Adrenal gland (tissue), 12 donors: ENCODE data around the gene TENM4. TPM values are rescaled to one million over a fixed set of nuclear protein-coding genes. Genes with fewer than 3 reads are reported as not detected.

ENCODE experiments used
- DNase-seq, 7 donors: peaks; one replicate each; pipeline ENCODE4 v3.0.0-alpha.2; 2019 to 2020
- H3K27ac ChIP-seq, 5 donors: fragments of 200-600 bp; sonication (generic) in 4 of 5; 1 replicate in 3 of 5; 2 replicates in 2 of 5; pipeline versions ENCODE4 v1.5.1 to v1.8.0; 2016 to 2020; ENCODE audit warnings: mild to moderate bottlenecking in 1 of 5
- H3K27me3 ChIP-seq: fragments of 200-600 bp; 2 replicates; pipeline ENCODE4 v1.8.0; 2021
- H3K36me3 ChIP-seq, 2 donors: fragments of 200-600 bp; replicated peaks in 1 of 2; 1 replicate in 1 of 2; 2 replicates in 1 of 2; pipeline versions ENCODE4 v1.5.1 to v1.8.0; 2018 to 2022
- H3K4me1 ChIP-seq, 2 donors: fragments of 200-600 bp; replicated peaks in 1 of 2; 1 replicate in 1 of 2; 2 replicates in 1 of 2; pipeline versions ENCODE4 v1.5.1 to v1.8.0; 2018 to 2021
- H3K4me3 ChIP-seq, 4 donors: fragments of 200-600 bp; sonication (generic) in 3 of 4; one replicate each; pipeline ENCODE4 v1.5.1; 2016 to 2018
- H3K9me3 ChIP-seq, 3 donors: fragments of 200-600 bp; sonication (generic) in 1 of 3; replicated peaks in 1 of 3; 1 replicate in 2 of 3; 2 replicates in 1 of 3; pipeline versions ENCODE4 v1.5.1 to v1.8.0; 2016 to 2021
- POLR2A ChIP-seq, 2 donors: fragments of 450-650 bp; IDR thresholded peaks; one replicate each; pipeline ENCODE4 v1.6.1; 2017; ENCODE audit warnings: antibody characterized with exemption in 2 of 2, mild to moderate bottlenecking in 2 of 2, moderate library complexity in 1 of 2
- WGBS, 4 donors: extraction: QIAGEN DNeasy Blood & Tissue Kit in 2 of 4; methylation state at CpG; one replicate each; pipeline versions ENCODE4 v1.1.5 to v1.1.7; 2013 to 2017; 5-methylcytosine and 5-hydroxymethylcytosine counted together
- intact Hi-C, 2 donors: fragments of 100-400 bp; cut with DNase I; formaldehyde crosslinking; loops; one replicate each; pipeline versions ENCODE4 v1.14.1 to v1.15.0; 2022 to 2023
- polyA plus RNA-seq, 3 donors: library from polyadenylated mRNA; stranded (reverse); fragments of 200-250 nt in 2 of 3; fragments of 350-450 nt in 1 of 3; fragmentation: Illumina TruSeq in 1 of 3; extraction: RNeasy Lipid Tissue Mini Kit (QIAGEN cat#74804) in 1 of 3; gene quantifications; one replicate each; pipeline ENCODE4 v1.2.3, GENCODE V29; 2013 to 2014
- total RNA-seq, 9 donors: library from RNA; depleted of rRNA in 4 of 9; stranded (reverse); fragments of >200 nt in 4 of 9; fragments of 120-200 nt in 1 of 9; fragmentation: NEBNext Ultra II Directional in 1 of 9; extraction: Animal tissue kit (Norgen Biotek cat#: 25700) in 1 of 9; gene quantifications; one replicate each; pipeline versions ENCODE4 v1.1.0 to v1.2.4, GENCODE V29; 2013 to 2023
- TF ChIP-seq, protein P1 (sequence below), 6 experiments: fragments of 450-650 bp in 4 of 6; fragments of 200-600 bp in 2 of 6; sonication (generic) in 1 of 6; IDR thresholded peaks; 1 replicate in 5 of 6; 2 replicates in 1 of 6; pipeline versions ENCODE4 v1.5.1 to v1.8.0; 2016 to 2021; ENCODE audit warnings: antibody characterized with exemption in 6 of 6, mild to moderate bottlenecking in 2 of 6, moderate library complexity in 1 of 6
- donor health status: healthy with polysubstance abuse.
- donor health status: Bipolar disorder and iron deficiency.
- donor health status: DM: yes; HTN: yes; CAD: no.
- donor health status: DM: no; HTN: no; CAD: no.
- donor health status: DM: no; HTN: no; CAD: no.
- donor health status: DM: yes; HTN: yes; CAD: no.

Gene TENM4
- total and polyA plus RNA-seq, 12 donors: 0.74 to 24.9 (median 6.7) TPM

- Histone ChIP-seq H3K4me3 (no peak overlapping the region), H3K4me1 (peaks cover 6 to 7% of the 10 kb centered on the region in 2 donors), H3K27me3 (no peaks in the 10 kb centered on the region), H3K27ac (no peak overlapping the region), H3K9me3 (no peaks in the 10 kb centered on the region), H3K36me3 (no peaks in the 10 kb centered on the region)
- TF ChIP-seq, protein P1, sequence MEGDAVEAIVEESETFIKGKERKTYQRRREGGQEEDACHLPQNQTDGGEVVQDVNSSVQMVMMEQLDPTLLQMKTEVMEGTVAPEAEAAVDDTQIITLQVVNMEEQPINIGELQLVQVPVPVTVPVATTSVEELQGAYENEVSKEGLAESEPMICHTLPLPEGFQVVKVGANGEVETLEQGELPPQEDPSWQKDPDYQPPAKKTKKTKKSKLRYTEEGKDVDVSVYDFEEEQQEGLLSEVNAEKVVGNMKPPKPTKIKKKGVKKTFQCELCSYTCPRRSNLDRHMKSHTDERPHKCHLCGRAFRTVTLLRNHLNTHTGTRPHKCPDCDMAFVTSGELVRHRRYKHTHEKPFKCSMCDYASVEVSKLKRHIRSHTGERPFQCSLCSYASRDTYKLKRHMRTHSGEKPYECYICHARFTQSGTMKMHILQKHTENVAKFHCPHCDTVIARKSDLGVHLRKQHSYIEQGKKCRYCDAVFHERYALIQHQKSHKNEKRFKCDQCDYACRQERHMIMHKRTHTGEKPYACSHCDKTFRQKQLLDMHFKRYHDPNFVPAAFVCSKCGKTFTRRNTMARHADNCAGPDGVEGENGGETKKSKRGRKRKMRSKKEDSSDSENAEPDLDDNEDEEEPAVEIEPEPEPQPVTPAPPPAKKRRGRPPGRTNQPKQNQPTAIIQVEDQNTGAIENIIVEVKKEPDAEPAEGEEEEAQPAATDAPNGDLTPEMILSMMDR (IDR thresholded peaks at IDR 0.05): no peak
- intact Hi-C loops: no loop called here
- 66 to 87% (median 85%) methylated on average over 3 of the region's 3 CpGs for WGBS, 4 donors
- DNase-seq: no peak
These were observed 198.2 kb downstream of the TENM4 start for GRCh38 chr11:79242616-79243015.

- TF ChIP-seq POLR2A (IDR thresholded peaks at IDR 0.05): no peak
- TF ChIP-seq, protein P1 (IDR thresholded peaks at IDR 0.05): no peak
- Histone ChIP-seq H3K27ac (no peak overlapping the region), H3K9me3 (no peaks in the 10 kb centered on the region), H3K27me3 (no peaks in the 10 kb centered on the region), H3K36me3 (no peaks in the 10 kb centered on the region), H3K4me1 (peaks cover 6 to 7% of the 10 kb centered on the region in 2 donors), H3K4me3 (no peak overlapping the region)
- WGBS, 4 donors: 73 to 89% (median 82%) methylated on average over 7 of the region's 7 CpGs
- DNase-seq: no peak
- intact Hi-C loops: no loop called here
These were observed 199.0 kb downstream of the TENM4 start for GRCh38 chr11:79241852-79242241.

DNA sequence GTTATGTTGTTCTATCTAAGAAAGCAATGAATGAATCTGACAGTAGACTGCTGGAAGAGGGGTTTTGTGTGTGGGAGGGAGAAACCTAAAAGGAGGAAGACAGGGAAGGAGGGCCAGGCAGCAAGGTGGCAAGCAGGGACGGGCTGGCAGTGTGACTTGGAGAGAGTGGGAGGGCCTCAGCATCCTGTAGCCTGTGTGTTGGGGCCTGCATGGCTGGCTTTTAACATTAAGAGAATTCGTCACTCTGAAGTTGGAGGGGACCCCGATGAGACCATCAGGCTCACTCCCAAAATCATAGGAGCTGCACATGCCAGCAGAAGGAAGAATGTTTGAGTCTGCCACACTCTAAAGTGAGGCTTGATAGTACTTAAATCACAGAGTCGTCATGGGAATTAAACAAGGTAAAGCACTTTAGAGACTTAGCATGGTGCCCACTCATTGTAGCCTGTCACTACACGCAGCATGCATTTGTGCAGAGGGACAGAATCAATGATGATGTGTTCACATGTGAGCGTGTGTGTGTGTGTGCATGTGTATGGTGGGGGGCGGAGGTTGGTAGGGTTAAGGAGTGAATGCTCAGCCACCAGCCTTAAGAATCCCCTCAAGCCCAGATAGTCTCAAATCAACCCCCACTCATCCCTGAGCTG lies 199.5 kb downstream of the TENM4 start:
- Histone ChIP-seq H3K27me3 (no peaks in the 10 kb centered on the region), H3K9me3 (no peaks in the 10 kb centered on the region), H3K36me3 (no peaks in the 10 kb centered on the region), H3K4me1 (peaks cover 6 to 7% of the 10 kb centered on the region in 2 donors), H3K27ac (no peak overlapping the region), H3K4me3 (no peak overlapping the region)
- no peak for TF ChIP-seq POLR2A (IDR thresholded peaks at IDR 0.05)
- TF ChIP-seq, protein P1 (IDR thresholded peaks at IDR 0.05): no peak
- 83 to 93% (median 88%) methylated on average over 7 of the region's 7 CpGs for WGBS, 4 donors
- DNase-seq: no peak
- intact Hi-C loops: no loop called here

DNA sequence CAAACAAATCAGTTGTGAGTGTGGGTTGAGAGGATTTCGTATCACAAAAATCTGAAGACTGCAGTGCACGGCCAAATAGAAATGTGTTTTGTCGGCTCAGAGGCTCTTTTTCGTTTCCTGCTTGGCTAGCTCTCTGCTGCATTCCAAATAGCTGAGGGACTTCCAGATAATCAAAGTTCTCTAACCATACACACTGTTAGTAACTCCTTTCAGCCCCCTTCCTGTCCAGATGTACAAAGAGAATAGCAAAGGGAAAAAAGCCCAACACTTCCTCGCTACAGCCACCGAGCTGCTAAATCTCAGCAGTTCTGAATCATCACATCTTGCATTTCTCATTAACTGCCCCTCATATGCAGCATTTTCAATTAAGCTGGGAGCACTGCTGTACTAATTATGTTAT lies 203.1 kb downstream of the TENM4 start:
- intact Hi-C loops: no loop called here
- Histone ChIP-seq H3K27me3 (no peaks in the 10 kb centered on the region), H3K9me3 (no peaks in the 10 kb centered on the region), H3K4me1 (no peaks in the 10 kb centered on the region), H3K36me3 (no peaks in the 10 kb centered on the region), H3K27ac (no peak overlapping the region), H3K4me3 (no peak overlapping the region)
- TF ChIP-seq, protein P1 (IDR thresholded peaks at IDR 0.05): no peak
- no peak for DNase-seq
- 42 to 56% (median 51%) methylated on average over 6 of the region's 6 CpGs for WGBS, 4 donors
